NCI-H146 (cell line): ENCODE data around the gene DXO.
"Not testable (repeated sequence)": the region's sequence is repeated elsewhere in the genome, so short reads cannot be mapped to it uniquely, and the experiment has no call there.

Source experiments
- DNase-seq: peaks from one replicate; lab custom pipeline; 2025; lab: John Stamatoyannopoulos, UW

DXO gene

GRCh38 chr6:31958741-31959739 lies 12.9 kb downstream of the DXO start, which contains the start of the genes NELFE and SKIC2:
TSS of gene NELFE (minus strand) at chr6:31958971. CDS start at chr6:31958446, 525 bp downstream.
TSS of gene SKIC2 (plus strand) at chr6:31959175. CDS start at chr6:31959193, 18 bp downstream.
- DNase-seq: peak; percentile 97

- DNase-seq: no peak
Measured at GRCh38 chr6:31958412-31958740, 13.6 kb downstream of the DXO start.

GRCh38 chr6:31956796-31957195 lies 15.1 kb downstream of the DXO start:
- no peak for DNase-seq

- no peak for DNase-seq
Measured at GRCh38 chr6:31954511-31954910, 17.4 kb downstream of the DXO start.

- DNase-seq: no peak
Measured at GRCh38 chr6:31952890-31953289, 19.0 kb downstream of the DXO start.

- DNase-seq: peak; percentile 37
Measured at GRCh38 chr6:31952140-31952805, 19.7 kb downstream of the DXO start.

GRCh38 chr6:31949926-31950548 lies 21.9 kb downstream of the DXO start:
- DNase-seq: no peak

GRCh38 chr6:31948753-31949413 lies 23.1 kb downstream of the DXO start:
- DNase-seq: no peak

- DNase-seq: no peak
Measured at GRCh38 chr6:31948306-31948705, 23.6 kb downstream of the DXO start.

- DNase-seq: no peak
Measured at GRCh38 chr6:31947864-31948263, 24.1 kb downstream of the DXO start.

- no peak for DNase-seq
Measured at GRCh38 chr6:31947070-31947675, 24.8 kb downstream of the DXO start.

- no peak for DNase-seq
Measured at GRCh38 chr6:31946370-31946885, 25.5 kb downstream of the DXO start.

GRCh38 chr6:31945507-31946369 lies 26.2 kb downstream of the DXO start, which contains the start of gene CFB:
TSS of gene CFB (plus strand) at chr6:31946095. CDS start at chr6:31946222, 127 bp downstream.
- DNase-seq: no peak

GRCh38 chr6:31945154-31945506 lies 26.8 kb downstream of the DXO start:
- no peak for DNase-seq

- DNase-seq: no peak
Measured at GRCh38 chr6:31943742-31944141, 28.2 kb downstream of the DXO start.

GRCh38 chr6:31940256-31940664 lies 31.7 kb downstream of the DXO start:
- DNase-seq: no peak

GRCh38 chr6:31935823-31936222 lies 36.1 kb downstream of the DXO start:
- DNase-seq: no peak

GRCh38 chr6:31935021-31935420 lies 36.9 kb downstream of the DXO start:
- no peak for DNase-seq

GRCh38 chr6:31933537-31933936 lies 38.4 kb downstream of the DXO start:
- DNase-seq: no peak

GRCh38 chr6:31932137-31932536 lies 39.8 kb downstream of the DXO start:
- DNase-seq: not testable (repeated sequence)
